IPS-20b (cell line): Measurements from ENCODE around the gene RASSF9.

Experiments
- H3K27ac ChIP-seq: one replicate; pipeline ENCODE4 v1.5.1; 2013; ENCODE audit warnings: low read length
- H3K27me3 ChIP-seq: 2 replicates; pipeline ENCODE4 v1.6.1; 2013; ENCODE audit warnings: mild to moderate bottlenecking, low read length, inconsistent platforms; ENCODE audit not compliant: insufficient read depth
- H3K36me3 ChIP-seq: 2 replicates; pipeline ENCODE4 v1.6.1; 2013; ENCODE audit warnings: low read depth, mild to moderate bottlenecking, inconsistent platforms, low read length, moderate library complexity; ENCODE audit not compliant: insufficient read depth
- H3K4me1 ChIP-seq: 2 replicates; pipeline ENCODE4 v1.6.1; 2013; ENCODE audit warnings: mild to moderate bottlenecking, control low read depth, inconsistent platforms, low read length, moderate library complexity; ENCODE audit not compliant: insufficient read depth
- H3K4me3 ChIP-seq: 2 replicates; pipeline ENCODE4 v1.5.1; 2013; ENCODE audit warnings: mild to moderate bottlenecking, low read length, inconsistent platforms
- H3K9ac ChIP-seq: 2 replicates; pipeline ENCODE4 v1.6.1; 2013; ENCODE audit warnings: low read depth, mild to moderate bottlenecking, inconsistent platforms, low read length, moderate library complexity
- H3K9me3 ChIP-seq: 2 replicates; pipeline ENCODE4 v1.6.1; 2013; ENCODE audit warnings: mild to moderate bottlenecking, low read depth, low read length, inconsistent platforms; ENCODE audit not compliant: insufficient read depth

RASSF9 gene

DNA sequence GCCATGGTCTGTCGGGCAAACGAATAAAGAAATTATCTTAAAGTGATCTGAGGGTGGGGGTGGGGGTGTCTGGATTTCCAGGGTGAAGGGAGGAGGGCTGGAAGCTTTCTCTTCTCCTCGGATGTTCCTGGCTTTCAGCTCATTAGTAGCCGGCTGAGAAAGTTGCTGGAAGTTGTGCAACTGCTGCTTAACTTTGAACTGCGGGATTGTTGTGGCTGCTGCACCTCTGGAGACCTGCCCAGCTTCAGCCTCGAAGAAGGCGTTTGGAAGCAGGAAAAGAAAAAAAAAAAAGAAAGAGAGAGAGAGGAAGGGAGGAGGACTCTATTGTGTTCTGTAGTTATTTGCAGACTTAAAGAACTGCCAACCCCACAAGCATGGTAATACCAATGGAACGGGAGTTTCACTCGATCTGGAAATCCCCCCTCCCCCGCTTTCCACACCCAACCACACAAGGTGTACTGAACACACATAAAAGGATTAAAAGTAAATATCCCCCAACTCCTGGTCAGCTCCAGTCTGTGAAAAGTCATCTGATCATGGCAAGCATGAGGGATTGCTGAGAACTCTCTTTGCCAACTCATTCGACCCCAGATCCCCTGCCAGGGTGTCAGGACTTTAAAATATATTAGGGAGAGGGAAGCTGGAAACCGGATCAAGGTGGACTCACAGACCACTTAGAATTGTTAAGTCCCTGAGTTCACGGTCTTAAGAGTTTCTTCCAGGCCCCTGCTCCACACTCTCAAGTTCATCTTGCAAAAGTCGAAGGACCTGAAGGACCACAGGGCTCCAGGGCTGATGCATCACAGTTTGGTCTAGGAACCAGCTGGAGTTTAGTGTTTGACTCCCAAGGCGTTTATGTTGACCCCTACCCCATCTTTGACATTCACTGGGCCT lies at the start of gene RASSF9:
TSS of gene RASSF9 (minus strand) at position 213 of the 894 bp plus-strand sequence. CDS start at position 5, 208 bp downstream.
- Histone ChIP-seq H3K9ac (0 out of 2 replicates have a peak within 1 kb of the TSS, but pooled peaks have one; percentile 30), H3K27me3 (no peaks in the 10 kb centered on the region), H3K9me3 (no peaks in the 10 kb centered on the region), H3K4me1 (peaks cover 15% of the 10 kb centered on the region; the same call in 1 of the 2 replicates), H3K27ac (no peak within 1 kb of the TSS), H3K36me3 (no peaks in the 10 kb centered on the region), H3K4me3 (peak within 1 kb of the TSS; percentile 5; the same call in 1 of the 2 replicates)

DNA sequence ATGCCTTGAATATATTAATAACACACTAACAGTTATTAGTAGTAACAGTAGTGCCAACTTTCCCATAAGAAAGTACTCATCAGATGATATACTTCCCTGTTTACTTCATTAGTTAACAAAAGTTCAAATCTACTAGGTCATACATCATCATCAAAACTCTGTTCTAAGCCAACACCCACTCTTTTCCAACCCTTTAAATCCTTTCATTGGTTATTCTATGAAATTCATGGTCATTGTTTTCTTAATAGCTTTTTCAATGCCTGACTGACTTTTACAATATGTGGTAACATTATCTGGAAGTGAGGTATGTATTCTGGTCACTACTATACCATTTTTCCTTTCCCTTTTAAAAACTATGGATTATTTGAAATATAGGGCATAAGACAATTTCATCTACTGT lies 47.6 kb upstream of the RASSF9 start:
- Histone ChIP-seq H3K4me3 (no peak overlapping the region), H3K36me3 (no peaks in the 10 kb centered on the region), H3K9me3 (no peaks in the 10 kb centered on the region), H3K27ac (no peak overlapping the region), H3K4me1 (no peaks in the 10 kb centered on the region), H3K27me3 (no peaks in the 10 kb centered on the region), H3K9ac (no peak overlapping the region)

- Histone ChIP-seq H3K4me3 (no peak overlapping the region), H3K9ac (no peak overlapping the region), H3K9me3 (no peaks in the 10 kb centered on the region), H3K27ac (no peak overlapping the region), H3K27me3 (no peaks in the 10 kb centered on the region), H3K4me1 (peaks cover 14% of the 10 kb centered on the region), H3K36me3 (no peaks in the 10 kb centered on the region)
These were observed 41.2 kb upstream of the RASSF9 start for GRCh38 chr12:85877459-85877858.

DNA sequence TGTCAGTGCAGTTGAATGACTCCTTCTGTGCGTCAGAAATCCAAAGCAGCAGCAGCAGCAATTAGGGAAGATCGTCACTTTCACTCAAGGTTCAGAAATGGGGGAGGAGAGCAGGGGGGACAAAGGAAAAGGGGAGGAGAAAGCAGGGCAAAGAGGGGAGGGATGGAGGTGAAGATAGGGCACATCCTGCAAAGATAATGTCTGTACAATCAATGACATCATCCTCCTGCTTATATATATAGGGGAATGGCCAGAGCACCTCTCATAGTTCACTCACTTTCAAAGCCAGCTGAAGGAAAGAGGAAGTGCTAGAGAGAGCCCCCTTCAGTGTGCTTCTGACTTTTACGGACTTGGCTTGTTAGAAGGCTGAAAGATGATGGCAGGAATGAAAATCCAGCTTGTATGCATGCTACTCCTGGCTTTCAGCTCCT lies 37.8 kb upstream of the RASSF9 start, which contains the start of gene NTS:
TSS of gene NTS (plus strand) at position 265 of the 431 bp plus-strand sequence. CDS start at position 374, 109 bp downstream.
- Histone ChIP-seq H3K9ac (peak within 1 kb of the TSS; percentile 38; the same call in 1 of the 2 replicates), H3K4me1 (peaks cover 14% of the 10 kb centered on the region), H3K27ac (no peak within 1 kb of the TSS), H3K4me3 (peak within 1 kb of the TSS; percentile 64), H3K9me3 (no peaks in the 10 kb centered on the region), H3K27me3 (no peaks in the 10 kb centered on the region), H3K36me3 (no peaks in the 10 kb centered on the region)

DNA sequence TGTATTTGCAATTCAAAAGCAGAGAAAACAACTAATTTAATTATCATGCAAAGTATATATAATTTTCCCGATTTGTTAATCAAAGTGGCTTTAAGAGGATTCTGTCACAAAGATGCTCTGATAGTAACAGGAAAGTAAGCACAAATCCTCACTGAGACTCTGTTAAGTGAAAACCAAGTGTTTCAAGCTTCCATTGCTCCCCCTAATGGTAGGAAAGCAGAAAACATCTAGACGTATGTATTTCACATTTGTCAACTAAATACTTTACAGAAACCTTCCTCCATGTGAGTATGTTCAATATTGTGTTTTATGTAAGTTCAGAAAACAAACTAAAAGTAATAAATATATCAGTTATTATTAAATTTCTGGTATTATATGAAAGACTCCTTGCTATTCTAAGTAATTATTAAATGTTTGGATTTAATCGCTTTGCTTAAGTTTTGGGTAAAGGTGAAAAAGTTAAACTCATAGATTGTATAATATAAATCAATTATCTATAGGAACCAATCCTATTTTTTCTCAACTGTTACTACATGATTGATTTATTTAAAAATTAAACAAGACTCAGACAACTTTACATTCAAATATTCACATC lies 36.4 kb upstream of the RASSF9 start:
- Histone ChIP-seq H3K4me1 (peaks cover 14% of the 10 kb centered on the region), H3K27me3 (no peaks in the 10 kb centered on the region), H3K4me3 (no peak overlapping the region), H3K9me3 (no peaks in the 10 kb centered on the region), H3K36me3 (no peaks in the 10 kb centered on the region), H3K27ac (no peak overlapping the region), H3K9ac (no peak overlapping the region)

GRCh38 chr12:85866986-85867776 lies 31.0 kb upstream of the RASSF9 start:
- no peak overlapping the region for H3K4me3 ChIP-seq
- H3K36me3 ChIP-seq, result no peaks in the 10 kb centered on the region
- no peaks in the 10 kb centered on the region for H3K9me3 ChIP-seq
- no peaks in the 10 kb centered on the region for H3K4me1 ChIP-seq
- H3K27ac ChIP-seq, result no peak overlapping the region
- H3K27me3 ChIP-seq, result no peaks in the 10 kb centered on the region
- no peak overlapping the region for H3K9ac ChIP-seq

DNA sequence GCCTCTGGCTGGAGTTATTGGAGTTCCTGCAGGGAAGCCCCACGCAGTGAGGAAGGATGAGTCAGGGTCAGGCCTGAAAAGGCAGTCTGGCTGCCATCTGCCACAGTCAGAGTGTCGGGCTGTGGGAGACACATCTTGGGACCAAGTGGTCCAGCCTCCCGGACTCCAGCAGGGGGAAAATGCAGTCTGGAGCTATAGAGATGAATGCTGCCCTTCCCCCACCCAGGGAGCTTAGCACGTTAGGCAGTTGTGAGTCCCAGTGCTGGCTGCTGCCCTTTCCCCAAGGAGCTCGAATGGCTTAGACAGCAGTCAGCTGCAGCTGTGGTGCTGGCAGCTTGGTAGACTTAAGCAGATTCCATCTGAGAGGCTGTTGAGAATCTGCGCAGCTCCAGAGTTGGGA lies 29.7 kb upstream of the RASSF9 start:
- no peaks in the 10 kb centered on the region for H3K9me3 ChIP-seq
- no peak overlapping the region for H3K4me3 ChIP-seq
- no peaks in the 10 kb centered on the region for H3K27me3 ChIP-seq
- H3K4me1 ChIP-seq, result no peaks in the 10 kb centered on the region
- no peaks in the 10 kb centered on the region for H3K36me3 ChIP-seq
- no peak overlapping the region for H3K9ac ChIP-seq
- no peak overlapping the region for H3K27ac ChIP-seq

DNA sequence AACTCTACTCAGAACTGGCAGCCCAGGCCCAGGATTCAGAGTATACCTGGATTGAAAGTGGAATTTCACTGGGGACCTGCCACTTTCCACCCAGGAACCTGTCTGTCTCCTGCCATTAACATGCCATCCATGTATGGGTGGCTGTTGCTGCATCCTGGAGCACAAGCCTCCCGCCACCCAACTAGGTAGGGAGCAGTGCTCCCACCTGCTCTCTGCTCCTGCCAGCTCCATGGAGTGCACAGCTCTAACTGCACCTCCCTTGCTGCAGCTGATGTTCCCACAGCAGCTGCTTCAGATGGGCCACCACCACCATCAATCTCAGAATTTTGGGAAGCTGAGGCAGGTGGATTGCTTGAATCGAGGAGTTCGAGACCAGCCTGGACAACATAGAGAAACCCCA lies 20.8 kb upstream of the RASSF9 start:
- no peaks in the 10 kb centered on the region for H3K36me3 ChIP-seq
- no peaks in the 10 kb centered on the region for H3K27me3 ChIP-seq
- H3K9me3 ChIP-seq, result no peaks in the 10 kb centered on the region
- no peak overlapping the region for H3K27ac ChIP-seq
- H3K9ac ChIP-seq, result no peak overlapping the region
- no peaks in the 10 kb centered on the region for H3K4me1 ChIP-seq
- H3K4me3 ChIP-seq, result no peak overlapping the region

DNA sequence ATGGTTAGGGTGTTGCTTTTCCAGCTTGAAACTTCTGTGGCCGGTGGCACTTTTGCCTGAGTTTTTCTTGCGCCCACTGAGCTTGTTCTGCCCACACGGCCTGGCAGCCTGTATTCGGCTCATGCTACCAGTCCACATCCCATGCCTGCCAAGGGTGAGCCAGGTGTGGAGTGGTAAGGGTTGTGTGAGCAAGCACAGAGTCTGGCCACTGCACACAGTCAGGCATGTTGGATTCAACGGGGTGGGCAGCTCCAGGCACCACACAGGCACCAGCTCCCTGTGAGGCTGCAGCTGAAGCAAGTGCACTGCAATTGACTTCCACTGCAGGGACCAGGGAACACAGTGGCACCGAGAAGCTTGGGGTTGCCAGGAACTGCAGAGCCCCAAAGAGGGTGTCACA lies 19.1 kb upstream of the RASSF9 start:
- H3K36me3 ChIP-seq, result no peaks in the 10 kb centered on the region
- H3K9me3 ChIP-seq, result no peaks in the 10 kb centered on the region
- H3K27me3 ChIP-seq, result no peaks in the 10 kb centered on the region
- H3K4me1 ChIP-seq, result no peaks in the 10 kb centered on the region
- H3K4me3 ChIP-seq, result no peak overlapping the region
- no peak overlapping the region for H3K27ac ChIP-seq
- no peak overlapping the region for H3K9ac ChIP-seq

- Histone ChIP-seq H3K27me3 (no peaks in the 10 kb centered on the region), H3K4me3 (no peak overlapping the region), H3K36me3 (no peaks in the 10 kb centered on the region), H3K4me1 (peaks cover 24% of the 10 kb centered on the region), H3K9me3 (no peaks in the 10 kb centered on the region), H3K9ac (no peak overlapping the region), H3K27ac (no peak overlapping the region)
These were observed 13.1 kb upstream of the RASSF9 start for GRCh38 chr12:85849344-85849743.

DNA sequence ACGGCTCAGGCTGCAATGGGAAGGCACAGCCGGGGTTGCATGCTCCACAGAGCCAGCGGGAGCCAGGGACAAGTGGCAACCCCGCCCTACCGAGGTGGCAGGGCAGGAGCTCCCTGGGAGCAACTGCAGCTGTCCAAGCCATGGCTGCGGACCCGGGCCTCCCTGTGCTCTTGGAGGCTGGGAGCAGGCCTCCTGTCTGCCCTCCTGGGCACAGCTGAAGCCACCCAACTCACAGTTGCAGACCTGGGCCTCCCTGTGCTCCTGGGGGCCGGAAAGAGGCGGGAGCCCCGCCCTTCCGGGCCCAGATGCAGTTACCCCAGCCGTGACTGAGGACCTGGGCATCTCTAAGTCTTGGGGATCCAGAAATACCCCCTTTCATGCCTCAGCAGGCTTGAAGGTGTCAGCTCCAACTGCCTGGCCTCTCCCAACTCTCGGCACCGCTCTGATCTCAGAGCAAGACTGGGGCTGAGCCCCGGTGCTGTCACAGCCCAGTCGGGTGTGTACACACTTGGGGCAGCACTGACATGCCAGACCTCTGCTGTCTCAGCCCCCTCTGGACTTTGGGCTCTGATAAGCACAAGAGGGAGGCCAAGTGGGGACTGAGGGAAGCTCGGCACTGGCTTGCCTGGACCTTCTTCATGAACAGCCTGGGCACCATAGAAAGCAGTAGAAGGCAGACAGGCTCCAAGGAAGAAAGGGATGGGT lies 7.5 kb upstream of the RASSF9 start:
- no peaks in the 10 kb centered on the region for H3K27me3 ChIP-seq
- no peak overlapping the region for H3K9ac ChIP-seq
- no peaks in the 10 kb centered on the region for H3K9me3 ChIP-seq
- H3K4me1 ChIP-seq, result peaks cover 15% of the 10 kb centered on the region
- H3K4me3 ChIP-seq, result no peak overlapping the region
- no peaks in the 10 kb centered on the region for H3K36me3 ChIP-seq
- H3K27ac ChIP-seq, result no peak overlapping the region
